HAP-1 (cell line): ENCODE data around the gene GSK3A.
"Not testable (repeated sequence)": the region's sequence is repeated elsewhere in the genome, so short reads cannot be mapped to it uniquely, and the experiment has no call there.

ENCODE experiments used
- DNase-seq, 2 experiments: peaks; one replicate each; pipeline ENCODE4 v3.0.0-alpha.2; 2016 to 2020; ENCODE audit warnings: low spot score in 2 of 2
- H3K27me3 ChIP-seq: fragments of 250-450 bp; sonication (Bioruptor Pico); 2 replicates; pipeline ENCODE4 v1.5.1; 2020; ENCODE audit warnings: low read depth, mild to moderate bottlenecking, moderate library complexity
- H3K36me3 ChIP-seq: fragments of 250-450 bp; sonication (Bioruptor Pico); replicated peaks from 2 replicates; pipeline ENCODE4 v1.5.1; 2020; ENCODE audit warnings: mild to moderate bottlenecking
- H3K4me1 ChIP-seq: fragments of 250-450 bp; sonication (Bioruptor Pico); 2 replicates; pipeline ENCODE4 v1.5.1; 2020; ENCODE audit warnings: mild to moderate bottlenecking
- H3K4me3 ChIP-seq: fragments of 250-450 bp; sonication (Bioruptor Pico); 2 replicates; pipeline ENCODE4 v1.5.1; 2020; ENCODE audit warnings: mild to moderate bottlenecking, moderate library complexity
- H3K9me3 ChIP-seq: fragments of 250-450 bp; sonication (Bioruptor Pico); 2 replicates; pipeline ENCODE4 v1.5.1; 2020; ENCODE audit warnings: mild to moderate bottlenecking, moderate library complexity
- in situ Hi-C: fragments of 300-500 bp; cut with MboI; formaldehyde crosslinking; loops from 3 replicates; pipeline ENCODE4 v1.14.3; 2020; ENCODE audit warnings: low sequenced_read_pairs, inconsistent platforms, mixed read lengths

Gene GSK3A

DNA sequence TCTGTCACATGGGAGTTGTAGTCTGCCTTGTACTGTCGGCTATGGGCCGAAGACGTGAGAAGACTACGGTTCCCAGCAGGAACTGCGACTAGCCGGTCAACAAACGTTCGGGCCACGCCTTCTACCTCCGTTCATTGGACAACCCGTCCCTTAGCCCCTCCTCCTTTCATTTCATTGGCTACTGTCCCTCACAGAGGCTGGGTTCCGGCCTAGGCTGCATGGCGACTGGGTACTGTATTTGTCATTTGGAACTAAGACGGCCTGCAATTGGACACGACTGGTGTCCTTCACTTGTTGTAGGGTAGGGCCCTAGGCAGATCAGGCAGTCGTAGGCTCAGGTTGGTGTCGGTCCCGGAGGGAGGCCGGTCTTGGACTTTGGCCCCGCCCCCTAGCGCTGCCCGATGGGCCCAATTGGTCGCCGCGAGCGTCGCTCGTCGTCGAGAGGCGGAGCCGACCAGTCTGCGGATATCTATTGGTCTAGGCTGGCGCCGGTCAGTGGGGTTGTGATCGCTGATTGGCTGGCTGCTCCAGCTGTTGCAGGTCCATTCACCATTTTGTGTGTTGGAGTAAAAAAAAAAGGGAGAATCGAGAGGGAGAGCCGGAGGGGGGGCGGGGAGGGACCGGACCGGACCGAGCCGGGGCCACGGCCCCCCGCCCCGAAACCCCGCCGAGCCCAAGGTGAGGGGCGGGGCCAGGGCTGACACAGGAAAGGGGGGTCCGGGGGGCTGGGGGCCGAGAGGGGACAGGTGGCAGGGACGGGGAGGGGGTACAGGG is 26.5 kb upstream of the GSK3A start, which contains the start of gene CIC:
TSS of gene CIC (plus strand) at position 549 of the 774 bp plus-strand sequence. CDS start 2,532 bp downstream, outside the sequence.
- Histone ChIP-seq H3K4me3 (peak within 1 kb of the TSS; percentile 62), H3K27me3 (no peaks in the 10 kb centered on the region), H3K9me3 (no peaks in the 10 kb centered on the region), H3K36me3 (no peaks in the 10 kb centered on the region), H3K4me1 (peaks cover 10% of the 10 kb centered on the region)
- peak; percentile 99 for DNase-seq
- in situ Hi-C loops: no loop called here

DNA sequence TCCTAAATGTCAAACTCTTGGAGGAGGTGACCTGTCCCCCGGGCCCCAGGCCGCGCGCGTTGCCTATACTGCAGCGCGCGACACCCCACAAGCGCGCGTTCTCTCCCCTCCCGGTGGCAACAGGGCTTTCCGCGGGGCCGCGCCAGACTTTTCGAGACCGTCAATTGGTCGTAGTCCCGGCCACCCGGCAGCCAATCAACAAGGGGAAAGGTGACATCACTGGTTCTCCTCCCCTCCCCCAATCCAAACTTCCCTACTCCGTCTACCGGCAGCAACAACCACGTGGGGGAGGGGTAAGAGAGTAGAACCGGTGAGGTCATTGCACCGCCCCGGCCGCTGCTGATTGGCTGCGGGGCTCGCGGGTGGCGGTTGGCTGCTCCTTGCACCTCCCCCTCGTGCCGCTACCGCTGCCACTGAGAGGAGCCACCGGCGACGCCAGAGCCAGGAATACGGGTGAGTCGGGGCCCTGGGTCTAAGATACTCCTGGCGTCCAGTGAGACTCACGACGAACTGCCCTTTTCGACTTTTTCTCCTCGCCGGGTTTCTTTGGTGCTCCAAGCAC is 25.8 kb upstream of the GSK3A start:
- Histone ChIP-seq H3K27me3 (no peaks in the 10 kb centered on the region), H3K36me3 (no peaks in the 10 kb centered on the region), H3K4me3 (peak overlapping the region; percentile 62), H3K4me1 (peaks cover 10% of the 10 kb centered on the region), H3K9me3 (no peaks in the 10 kb centered on the region)
- in situ Hi-C loops: no loop called here
- DNase-seq: peak; percentile 100

DNA sequence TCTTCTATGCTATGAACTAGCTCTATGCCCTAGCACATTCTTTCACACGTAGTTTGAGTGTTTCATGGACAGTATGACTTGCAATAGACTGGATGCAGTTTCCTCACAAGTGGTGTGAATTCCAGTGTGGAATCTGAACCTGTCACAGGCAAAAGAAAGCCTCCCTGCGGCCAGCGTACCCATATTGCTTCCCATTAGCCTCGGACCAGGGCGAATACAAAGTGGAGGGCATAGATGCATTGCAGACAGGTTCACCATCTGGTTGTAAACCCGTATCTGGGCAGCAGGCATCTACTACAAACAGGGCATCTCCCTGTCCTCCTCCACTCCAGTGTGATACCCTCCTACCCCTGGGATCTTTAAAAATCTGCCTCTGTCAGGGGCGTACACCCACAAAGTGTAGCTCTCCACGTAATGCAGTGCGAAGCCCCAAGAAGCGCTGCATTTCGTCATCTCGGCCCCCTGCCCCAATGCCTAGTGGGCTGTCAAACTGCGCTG is 25.3 kb upstream of the GSK3A start:
- Histone ChIP-seq H3K4me3 (peak overlapping the region; percentile 62), H3K4me1 (peaks cover 10% of the 10 kb centered on the region)
- in situ Hi-C loops: no loop called here

DNA sequence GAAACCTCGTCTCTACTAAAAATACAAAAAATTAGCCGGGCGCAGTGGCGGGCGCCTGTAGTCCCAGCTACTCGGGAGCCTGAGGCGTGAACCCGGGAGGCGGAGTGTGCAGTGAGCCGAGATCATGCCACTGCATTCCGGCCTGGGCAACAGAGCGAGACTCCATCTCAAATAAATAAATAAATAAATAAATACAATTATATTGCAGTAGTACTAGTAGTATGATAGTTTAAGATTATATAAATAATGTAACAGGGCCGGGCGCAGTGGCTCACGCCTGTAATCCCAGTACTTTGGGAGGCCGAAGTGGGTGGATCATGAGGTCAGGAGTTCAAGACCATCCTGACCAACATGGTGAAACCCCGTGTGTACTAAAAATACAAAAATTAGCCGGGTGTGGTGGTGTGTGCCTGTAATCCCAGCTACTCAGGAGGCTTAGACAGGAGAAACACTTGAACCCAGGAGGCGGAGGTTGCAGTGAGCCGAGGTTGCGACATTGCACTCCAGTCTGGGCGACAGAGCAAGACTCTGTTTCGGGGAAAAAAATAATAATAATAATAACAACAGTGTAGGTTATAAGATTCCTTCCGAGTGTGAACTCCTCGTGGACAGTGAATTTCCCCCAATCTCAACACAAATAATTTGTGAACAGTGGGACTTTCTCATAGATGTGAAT is 24.7 kb upstream of the GSK3A start:
- H3K27me3 ChIP-seq, H3K4me3 ChIP-seq, H3K9me3 ChIP-seq, H3K36me3 ChIP-seq, DNase-seq, in situ Hi-C loops: not testable (repeated sequence)
- H3K4me1 ChIP-seq: peaks cover 10% of the 10 kb centered on the region

More for the DNA sequence above, 25.3 kb upstream of the GSK3A start:
- no peaks in the 10 kb centered on the region for H3K36me3 ChIP-seq
- no peak for DNase-seq
- no peaks in the 10 kb centered on the region for H3K9me3 ChIP-seq
- H3K27me3 ChIP-seq: no peaks in the 10 kb centered on the region

DNA sequence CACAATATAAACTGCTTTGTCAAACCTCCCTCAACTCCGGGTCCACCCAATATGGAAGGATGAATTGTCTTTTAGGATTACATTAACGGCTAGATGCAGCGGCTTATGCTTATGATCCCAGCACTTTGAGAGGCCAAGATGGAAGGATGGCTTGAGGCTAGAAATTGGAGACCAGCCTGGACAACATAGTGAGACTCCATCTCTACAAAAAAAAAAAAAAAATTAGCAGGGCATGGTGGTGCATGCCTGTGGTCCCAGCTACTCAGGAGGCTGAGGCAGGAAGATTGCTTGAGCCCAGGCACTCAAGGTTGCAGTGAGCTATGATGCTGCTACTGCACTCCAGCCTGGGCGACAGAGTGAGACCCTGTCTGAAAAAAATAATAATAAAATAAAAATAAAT is 23.7 kb upstream of the GSK3A start:
- DNase-seq, H3K27me3 ChIP-seq, H3K9me3 ChIP-seq, H3K36me3 ChIP-seq, H3K4me3 ChIP-seq, in situ Hi-C loops: not testable (repeated sequence)
- peaks cover 10% of the 10 kb centered on the region for H3K4me1 ChIP-seq

DNA sequence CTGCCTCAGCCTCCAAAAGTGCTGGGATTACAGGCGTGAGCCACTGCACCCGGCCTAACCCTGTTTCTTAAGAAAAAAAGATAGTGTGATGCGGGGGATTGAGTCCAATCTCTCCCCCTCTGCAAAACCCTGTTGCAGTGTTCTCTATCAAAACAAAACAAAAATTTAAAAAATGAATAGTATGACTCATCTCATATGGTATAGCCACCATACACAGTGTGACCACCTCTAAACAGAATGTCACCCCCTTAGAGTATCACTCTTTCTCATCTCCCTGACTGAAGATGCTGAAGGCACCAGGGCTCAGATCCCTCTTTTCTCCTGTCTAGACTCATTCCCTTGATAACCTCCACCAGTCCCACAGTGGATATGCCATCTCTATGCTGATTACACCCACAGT is 19.4 kb upstream of the GSK3A start:
- in situ Hi-C loops: no loop called here
- H3K27me3 ChIP-seq: no peaks in the 10 kb centered on the region
- H3K36me3 ChIP-seq: no peaks in the 10 kb centered on the region
- DNase-seq: no peak
- H3K4me3 ChIP-seq: no peak overlapping the region
- no peaks in the 10 kb centered on the region for H3K4me1 ChIP-seq
- no peaks in the 10 kb centered on the region for H3K9me3 ChIP-seq

DNA sequence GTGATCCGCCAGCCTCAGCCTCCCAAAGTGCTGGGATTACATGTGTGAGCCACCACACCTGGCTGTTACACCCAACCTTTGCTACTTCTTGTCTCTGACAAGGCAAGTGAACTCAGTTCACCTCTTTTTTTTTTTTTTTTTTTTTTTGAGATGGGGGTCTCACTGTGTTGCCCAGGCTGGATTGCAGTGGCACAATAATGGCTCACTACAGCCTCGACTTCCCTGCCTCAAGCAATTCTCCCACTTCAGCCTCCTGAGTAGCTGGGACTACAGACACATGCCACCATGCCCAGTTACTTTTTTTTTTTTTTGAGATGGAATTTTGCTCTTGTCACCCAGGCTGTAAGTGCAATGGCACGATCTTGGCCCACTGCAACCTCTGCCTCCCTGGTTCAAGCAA is 15.4 kb upstream of the GSK3A start:
- DNase-seq, H3K36me3 ChIP-seq, H3K27me3 ChIP-seq, in situ Hi-C loops, H3K4me3 ChIP-seq, H3K9me3 ChIP-seq, H3K4me1 ChIP-seq: not testable (repeated sequence)

DNA sequence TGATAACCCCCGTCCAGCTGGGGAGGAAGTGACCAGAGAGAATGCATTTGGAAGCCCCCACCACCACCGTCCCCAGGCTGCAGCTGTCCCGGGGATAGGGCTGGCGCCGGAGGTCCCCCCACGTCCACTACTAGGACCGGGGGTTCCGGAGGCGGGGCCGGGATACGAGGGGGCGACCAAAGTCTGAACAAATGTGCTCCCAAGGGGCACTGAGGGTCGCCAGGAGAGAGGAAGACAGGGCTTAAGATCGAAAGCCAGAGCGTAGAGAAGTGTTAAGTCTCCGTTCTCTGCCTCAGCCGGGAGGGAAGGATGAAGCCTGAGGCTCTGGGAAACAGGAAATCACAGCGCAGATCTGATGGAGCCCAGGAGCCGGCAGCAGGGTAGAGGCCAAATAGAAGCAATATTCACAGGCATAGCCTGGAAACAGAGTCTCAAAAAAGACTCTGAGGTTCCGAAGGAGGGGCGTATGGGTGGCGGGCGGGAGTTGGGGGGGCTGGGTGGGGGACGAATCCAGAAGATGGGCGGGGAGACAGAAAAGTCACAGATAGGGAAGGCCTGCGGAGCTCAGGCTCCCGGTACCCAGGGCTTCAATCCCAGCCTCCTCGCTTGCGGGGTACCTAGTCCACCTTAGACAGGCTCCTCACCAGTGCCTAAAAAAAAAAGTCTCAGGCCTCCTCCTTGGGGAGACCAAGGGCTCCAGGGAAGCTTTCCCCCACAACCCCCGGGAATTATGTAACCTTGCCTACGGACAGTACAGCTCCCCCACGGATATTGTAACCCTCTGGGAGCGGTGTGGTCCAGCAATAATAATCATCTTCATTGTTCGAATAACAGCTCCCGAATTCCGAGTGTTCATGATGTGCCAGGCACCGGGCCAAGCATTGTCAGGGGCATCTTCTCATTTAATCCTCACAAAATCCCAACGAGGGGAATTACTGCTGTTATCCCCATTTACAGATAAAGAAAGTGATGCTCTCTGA is 13.7 kb upstream of the GSK3A start:
- in situ Hi-C loops: no loop called here
- H3K4me3 ChIP-seq: peak overlapping the region; percentile 94

DNA sequence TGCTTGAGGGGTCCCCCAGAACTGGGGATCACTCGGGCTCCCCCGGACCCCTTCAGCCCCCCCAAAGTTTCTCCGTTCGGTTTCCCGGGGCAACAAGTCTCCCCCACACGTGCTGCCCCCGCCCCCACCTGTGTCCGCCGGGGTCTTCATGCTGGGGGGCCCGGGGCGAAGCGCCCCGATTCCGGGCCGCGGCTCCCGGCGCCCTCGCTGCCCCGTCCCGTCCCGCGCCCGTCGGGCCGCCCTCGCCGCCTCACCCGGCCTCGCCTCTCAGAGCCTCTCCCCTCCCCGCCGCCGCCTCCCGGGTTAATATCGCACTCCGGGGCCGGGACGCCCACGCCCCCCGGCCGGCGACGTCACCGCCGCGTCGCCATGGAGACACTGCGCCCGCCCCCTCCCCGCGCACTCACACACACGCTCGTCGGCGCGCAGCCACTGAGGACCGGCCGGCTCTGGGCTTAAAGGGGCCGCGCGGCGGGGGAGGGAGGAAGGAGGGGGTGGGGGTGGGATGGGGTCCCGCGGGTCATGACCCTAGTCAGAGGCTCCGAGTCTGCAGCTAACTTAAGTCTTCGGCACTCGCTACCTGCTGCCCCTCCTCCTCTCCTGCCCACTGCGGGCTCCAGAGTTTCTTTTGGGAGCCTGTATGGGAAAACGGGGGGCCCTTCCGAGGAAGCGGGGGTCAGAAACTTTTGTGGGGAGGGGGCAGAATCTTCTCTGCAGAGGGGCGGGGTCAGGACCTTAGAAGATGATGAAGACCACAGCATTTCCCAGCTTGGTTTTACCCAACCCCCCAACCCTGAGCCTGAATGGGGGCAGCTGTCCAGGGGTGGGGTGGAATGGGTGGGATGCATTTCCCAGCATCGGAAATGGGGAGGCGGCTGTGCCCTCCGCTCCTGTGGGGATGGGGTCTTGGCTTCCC is 12.7 kb upstream of the GSK3A start, which contains the start of gene ERF:
TSS of gene ERF (minus strand) at position 279 of the 916 bp plus-strand sequence. CDS start at position 150, 129 bp downstream.
- in situ Hi-C loops: no loop called here
- peak; percentile 81 to 95 for DNase-seq
- peaks cover 9% of the 10 kb centered on the region for H3K36me3 ChIP-seq
- no peaks in the 10 kb centered on the region for H3K9me3 ChIP-seq
- H3K27me3 ChIP-seq: no peaks in the 10 kb centered on the region
- peak within 1 kb of the TSS; percentile 94 for H3K4me3 ChIP-seq
- H3K4me1 ChIP-seq: peaks cover 20% of the 10 kb centered on the region

More for the DNA sequence above, 13.7 kb upstream of the GSK3A start:
- Histone ChIP-seq H3K27me3 (no peaks in the 10 kb centered on the region), H3K36me3 (peaks cover 4% of the 10 kb centered on the region), H3K9me3 (no peaks in the 10 kb centered on the region), H3K4me1 (peaks cover 20% of the 10 kb centered on the region)
- DNase-seq: peak; percentile 64 to 73

DNA sequence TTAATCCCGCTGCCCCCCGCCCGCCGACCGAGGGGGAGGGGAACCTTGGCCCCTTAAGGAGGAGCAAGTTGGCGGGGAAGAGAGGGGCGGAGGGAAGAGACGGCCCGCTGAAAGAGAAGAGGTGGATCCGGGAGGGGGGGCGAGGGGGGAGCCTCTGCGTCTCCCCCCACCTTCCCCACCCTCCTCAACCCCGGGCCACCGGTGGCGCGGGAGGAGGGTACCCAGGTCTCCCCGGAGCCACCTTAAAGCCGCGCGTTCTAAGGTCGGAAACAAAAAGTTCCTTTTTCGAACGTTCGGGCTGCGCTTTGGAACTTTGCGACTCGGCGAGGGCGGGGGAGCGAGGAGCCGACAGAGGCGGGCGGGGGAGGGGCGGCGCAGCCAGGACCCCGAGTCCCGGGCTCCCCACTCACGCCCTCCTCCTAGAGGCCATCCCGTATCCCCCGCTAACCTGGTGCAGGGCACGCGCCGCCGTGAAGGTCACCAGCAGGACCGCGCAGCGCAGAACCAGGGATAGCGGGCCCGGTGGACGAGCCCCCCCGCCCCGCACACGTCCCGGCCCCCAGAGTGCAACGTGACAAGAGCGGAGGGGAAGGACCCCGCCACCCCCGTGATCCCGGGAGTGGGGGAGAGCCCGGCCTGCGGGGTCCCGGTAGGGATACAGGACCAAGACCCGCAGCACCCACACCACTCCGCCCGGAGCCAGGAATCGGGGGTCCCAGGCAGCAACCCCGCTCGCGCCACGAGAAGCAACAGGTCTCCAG is 11.9 kb upstream of the GSK3A start:
- Histone ChIP-seq H3K4me1 (peaks cover 20% of the 10 kb centered on the region), H3K4me3 (peak overlapping the region; percentile 94), H3K9me3 (no peaks in the 10 kb centered on the region), H3K36me3 (peaks cover 17% of the 10 kb centered on the region), H3K27me3 (no peaks in the 10 kb centered on the region)
- peak; percentile 76 to 84 for DNase-seq
- in situ Hi-C loops: no loop called here

DNA sequence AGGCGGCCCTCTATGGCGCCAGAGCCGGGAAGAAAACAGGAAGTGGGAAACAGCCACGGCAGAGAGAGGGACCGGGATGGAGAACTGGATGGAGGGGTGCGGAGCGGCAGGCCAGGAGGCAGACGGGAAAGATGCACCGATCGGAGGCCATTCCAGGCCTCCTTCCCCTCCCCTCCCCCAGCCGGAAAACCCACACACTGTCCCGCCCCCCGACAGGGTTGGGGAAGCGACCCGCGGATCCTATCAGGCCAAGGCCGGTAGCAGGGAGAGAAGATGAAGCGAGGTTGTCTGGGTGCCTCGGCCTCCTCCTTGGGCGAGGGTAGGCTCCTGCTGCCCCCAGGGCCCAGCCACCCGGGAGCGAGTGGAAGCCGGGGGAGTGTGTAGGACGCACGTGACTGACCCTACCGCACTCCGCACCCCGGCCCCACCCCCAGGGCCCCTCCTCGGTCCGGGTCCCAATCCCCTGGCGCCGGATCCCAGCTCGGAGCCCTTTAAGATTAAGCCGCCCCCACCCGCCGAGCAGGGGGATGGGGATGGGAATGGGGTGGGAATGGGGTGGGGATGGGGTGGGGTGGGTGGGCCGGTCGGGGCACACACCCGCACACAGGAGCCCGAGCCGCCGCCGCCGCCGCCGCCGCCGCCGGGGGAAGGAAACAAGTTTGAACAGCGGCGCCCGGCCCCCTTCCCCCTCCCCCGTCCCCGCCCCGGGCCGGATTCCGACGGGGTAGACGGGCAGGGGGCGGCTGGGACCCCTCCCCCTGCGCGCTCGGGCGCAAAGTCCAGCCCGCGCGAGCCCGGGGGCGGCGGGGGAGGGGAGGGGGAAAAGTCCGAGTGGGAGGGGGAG is 11.1 kb upstream of the GSK3A start:
- peaks cover 24% of the 10 kb centered on the region for H3K36me3 ChIP-seq
- H3K9me3 ChIP-seq: no peaks in the 10 kb centered on the region
- peak overlapping the region; percentile 94 for H3K4me3 ChIP-seq
- H3K27me3 ChIP-seq: no peaks in the 10 kb centered on the region
- peaks cover 20% of the 10 kb centered on the region for H3K4me1 ChIP-seq
- in situ Hi-C loops: no loop called here
- peak; percentile 45 to 89 for DNase-seq
